Effector memory CD4-positive, alpha-beta T cell (primary cell): ENCODE data around the gene TGM1.
"Not testable (repeated sequence)": the region's sequence is repeated elsewhere in the genome, so short reads cannot be mapped to it uniquely, and the experiment has no call there.

Experiments used
- DNase-seq, 3 donors: peaks; one replicate each; pipeline ENCODE4 v3.0.0-alpha.2; 2020
- H3K27ac ChIP-seq: 2 replicates; pipeline ENCODE4 v1.7.0; 2013; ENCODE audit warnings: mild to moderate bottlenecking, low read length, moderate library complexity; ENCODE audit not compliant: insufficient read depth, poor library complexity, severe bottlenecking
- H3K27me3 ChIP-seq: replicated peaks from 2 replicates; pipeline ENCODE4 v1.7.0; 2013; ENCODE audit warnings: mild to moderate bottlenecking, low read length; ENCODE audit not compliant: insufficient read depth, control insufficient read depth, poor library complexity, severe bottlenecking
- H3K36me3 ChIP-seq: 2 replicates; pipeline ENCODE4 v1.7.0; 2013; ENCODE audit warnings: mild to moderate bottlenecking, low read length, moderate library complexity; ENCODE audit not compliant: control insufficient read depth, insufficient read depth
- H3K4me1 ChIP-seq: 2 replicates; pipeline ENCODE4 v1.7.0; 2013; ENCODE audit warnings: low read length, mild to moderate bottlenecking; ENCODE audit not compliant: control insufficient read depth, insufficient read depth, poor library complexity, severe bottlenecking
- H3K4me3 ChIP-seq: 2 replicates; pipeline ENCODE4 v1.7.0; 2013; ENCODE audit warnings: low read length, low read depth, mild to moderate bottlenecking; ENCODE audit not compliant: insufficient read depth, poor library complexity, severe bottlenecking
- H3K9me3 ChIP-seq: 2 replicates; pipeline ENCODE4 v1.7.0; 2013; ENCODE audit warnings: mild to moderate bottlenecking, low read length, moderate library complexity; ENCODE audit not compliant: control insufficient read depth

The TGM1 gene

GRCh38 chr14:24234095-24235005 lies 28.6 kb downstream of the TGM1 start:
- Histone ChIP-seq H3K4me3 (no peak overlapping the region), H3K27me3 (no peaks in the 10 kb centered on the region), H3K27ac (peak overlapping the region; percentile 83), H3K9me3 (no peaks in the 10 kb centered on the region), H3K36me3 (peaks cover 37% of the 10 kb centered on the region), H3K4me1 (peaks cover 34% of the 10 kb centered on the region)
- DNase-seq: no peak

- no peak for DNase-seq
- Histone ChIP-seq H3K4me1 (peaks cover 28% of the 10 kb centered on the region), H3K9me3 (no peaks in the 10 kb centered on the region), H3K27me3 (no peaks in the 10 kb centered on the region), H3K4me3 (peak overlapping the region; percentile 98), H3K27ac (peak overlapping the region; percentile 83), H3K36me3 (peaks cover 30% of the 10 kb centered on the region)
Measured at GRCh38 chr14:24233538-24233866, 29.5 kb downstream of the TGM1 start.

GRCh38 chr14:24232645-24233537 lies 30.1 kb downstream of the TGM1 start, which contains the start of gene GMPR2:
GMPR2 (plus strand) TSS chr14:24232929; CDS start chr14:24233254, 325 bp downstream.
- H3K9me3 ChIP-seq: no peaks in the 10 kb centered on the region
- no peak for DNase-seq

GRCh38 chr14:24232121-24232644 lies 30.8 kb downstream of the TGM1 start, which contains the start of gene NEDD8:
NEDD8 (minus strand) TSS chr14:24232367; CDS start chr14:24232267, 100 bp downstream.
- DNase-seq: peak; percentile 78 to 85 (median 84)
- Histone ChIP-seq H3K27ac (peak within 1 kb of the TSS; percentile 83), H3K27me3 (no peaks in the 10 kb centered on the region), H3K9me3 (no peaks in the 10 kb centered on the region), H3K36me3 (peaks cover 17% of the 10 kb centered on the region), H3K4me1 (peaks cover 28% of the 10 kb centered on the region), H3K4me3 (peak within 1 kb of the TSS; percentile 98)

More at GRCh38 chr14:24232645-24233537, 30.1 kb downstream of the TGM1 start, which contains the start of gene GMPR2:
- Histone ChIP-seq H3K4me1 (peaks cover 28% of the 10 kb centered on the region), H3K36me3 (peaks cover 24% of the 10 kb centered on the region), H3K4me3 (peak within 1 kb of the TSS; percentile 98), H3K27me3 (no peaks in the 10 kb centered on the region), H3K27ac (peak within 1 kb of the TSS; percentile 83)

GRCh38 chr14:24231263-24232120 lies 31.5 kb downstream of the TGM1 start:
- Histone ChIP-seq H3K4me1 (peaks cover 28% of the 10 kb centered on the region), H3K27ac (peak overlapping the region; percentile 83), H3K4me3 (peak overlapping the region; percentile 98), H3K27me3 (no peaks in the 10 kb centered on the region), H3K36me3 (peaks cover 10% of the 10 kb centered on the region), H3K9me3 (no peaks in the 10 kb centered on the region)
- DNase-seq: peak in 2 of 3 donors; percentile 9 to 11

- Histone ChIP-seq H3K4me3 (no peak overlapping the region), H3K4me1 (peaks cover 22% of the 10 kb centered on the region), H3K27me3 (no peaks in the 10 kb centered on the region), H3K9me3 (no peaks in the 10 kb centered on the region), H3K36me3 (no peaks in the 10 kb centered on the region), H3K27ac (no peak overlapping the region)
- DNase-seq: no peak
Measured at GRCh38 chr14:24228902-24229301, 34.1 kb downstream of the TGM1 start.

- Histone ChIP-seq H3K27ac (no peak overlapping the region), H3K9me3 (no peaks in the 10 kb centered on the region), H3K36me3 (no peaks in the 10 kb centered on the region), H3K4me3 (no peak overlapping the region), H3K4me1 (peaks cover 6% of the 10 kb centered on the region), H3K27me3 (no peaks in the 10 kb centered on the region)
- DNase-seq: no peak
Measured at GRCh38 chr14:24226473-24226872, 36.5 kb downstream of the TGM1 start.

- H3K36me3 ChIP-seq: no peaks in the 10 kb centered on the region
- H3K27me3 ChIP-seq: no peaks in the 10 kb centered on the region
- no peaks in the 10 kb centered on the region for H3K4me1 ChIP-seq
- H3K9me3 ChIP-seq: no peaks in the 10 kb centered on the region
- DNase-seq: no peak
- no peak overlapping the region for H3K4me3 ChIP-seq
- H3K27ac ChIP-seq: no peak overlapping the region
Measured at GRCh38 chr14:24224618-24225071, 38.3 kb downstream of the TGM1 start.

GRCh38 chr14:24222987-24223386 lies 40.0 kb downstream of the TGM1 start:
- H3K9me3 ChIP-seq, H3K4me1 ChIP-seq, H3K36me3 ChIP-seq, H3K4me3 ChIP-seq, H3K27me3 ChIP-seq, H3K27ac ChIP-seq, DNase-seq: not testable (repeated sequence)
